SU-DHL-6 (cell line): ENCODE data around the gene INF2.

Source experiments
- H2AFZ ChIP-seq: fragments of 200-600 bp; sonication (generic); 2 replicates; pipeline ENCODE4 v1.6.1; 2014; ENCODE audit warnings: low read depth, mild to moderate bottlenecking, moderate library complexity, mixed read lengths, antibody characterized with exemption, low read length; ENCODE audit not compliant: severe bottlenecking
- H3F3A ChIP-seq: fragments of 200-600 bp; shearing (Covaris generic); 2 replicates; pipeline ENCODE4 v1.6.0; 2016; ENCODE audit warnings: antibody characterized with exemption, mild to moderate bottlenecking; ENCODE audit not compliant: insufficient read depth
- H3K27ac ChIP-seq: fragments of 200-600 bp; sonication (generic); 2 replicates; pipeline ENCODE4 v1.5.1; 2016; ENCODE audit warnings: low read depth, mild to moderate bottlenecking, low read length, moderate library complexity, mixed read lengths
- H3K27me3 ChIP-seq: fragments of 200-600 bp; sonication (generic), shearing (Covaris generic); 2 replicates; pipeline ENCODE4 v1.6.0; 2014; ENCODE audit warnings: mild to moderate bottlenecking, low read length
- H3K36me3 ChIP-seq: fragments of 200-600 bp; sonication (generic); 2 replicates; pipeline ENCODE4 v1.6.1; 2014; ENCODE audit warnings: mild to moderate bottlenecking, low read length, mixed read lengths
- H3K4me2 ChIP-seq: fragments of 300-600, 200-600 bp; shearing (Covaris generic), sonication (generic); 2 replicates; pipeline ENCODE4 v1.6.0; 2014; ENCODE audit warnings: low read length, low read depth, mild to moderate bottlenecking; ENCODE audit not compliant: poor library complexity, severe bottlenecking
- H3K4me3 ChIP-seq: fragments of 200-600 bp; sonication (generic); 2 replicates; pipeline ENCODE4 v1.5.1; 2014; ENCODE audit warnings: antibody characterized with exemption, low read length, mild to moderate bottlenecking, mixed read lengths; ENCODE audit not compliant: insufficient read depth, poor library complexity, severe bottlenecking
- H3K79me2 ChIP-seq: fragments of 200-600 bp; sonication (generic); 2 replicates; pipeline ENCODE4 v1.6.1; 2014; ENCODE audit warnings: mild to moderate bottlenecking, low read length, moderate library complexity; ENCODE audit not compliant: insufficient read depth
- H3K9ac ChIP-seq: fragments of 200-600 bp; sonication (generic); 2 replicates; pipeline ENCODE4 v1.7.0; 2014; ENCODE audit warnings: mild to moderate bottlenecking, low read length
- H3K9me2 ChIP-seq: fragments of 200-600 bp; sonication (generic); replicated peaks from 2 replicates; pipeline ENCODE4 v1.6.1; 2014; ENCODE audit warnings: low read length; ENCODE audit not compliant: insufficient read depth
- H3K9me3 ChIP-seq: fragments of 200-600 bp; sonication (generic); 2 replicates; pipeline ENCODE4 v1.6.1; 2014; ENCODE audit warnings: low read length, mixed read lengths; ENCODE audit not compliant: insufficient read depth
- H4K20me1 ChIP-seq: fragments of 200-600 bp; sonication (generic); 2 replicates; pipeline ENCODE4 v1.6.1; 2014; ENCODE audit warnings: low read depth, mild to moderate bottlenecking, antibody characterized with exemption, low read length, moderate library complexity, mixed read lengths
- EZH2phosphoT487 ChIP-seq: fragments of 200-600 bp; sonication (generic), shearing (Covaris generic); conservative IDR thresholded peaks from 2 replicates; pipeline ENCODE4 v1.6.1; 2018; ENCODE audit warnings: mild to moderate bottlenecking, antibody characterized with exemption, low read length, moderate library complexity, mixed read lengths
- TF ChIP-seq, protein P1 (sequence below): fragments of 200-600 bp; sonication (generic); IDR thresholded peaks from one replicate; pipeline ENCODE4 v1.5.1; 2017; ENCODE audit warnings: antibody characterized with exemption, mild to moderate bottlenecking, low read length, moderate library complexity; ENCODE audit not compliant: insufficient read depth, poor library complexity, severe bottlenecking

Gene INF2

DNA sequence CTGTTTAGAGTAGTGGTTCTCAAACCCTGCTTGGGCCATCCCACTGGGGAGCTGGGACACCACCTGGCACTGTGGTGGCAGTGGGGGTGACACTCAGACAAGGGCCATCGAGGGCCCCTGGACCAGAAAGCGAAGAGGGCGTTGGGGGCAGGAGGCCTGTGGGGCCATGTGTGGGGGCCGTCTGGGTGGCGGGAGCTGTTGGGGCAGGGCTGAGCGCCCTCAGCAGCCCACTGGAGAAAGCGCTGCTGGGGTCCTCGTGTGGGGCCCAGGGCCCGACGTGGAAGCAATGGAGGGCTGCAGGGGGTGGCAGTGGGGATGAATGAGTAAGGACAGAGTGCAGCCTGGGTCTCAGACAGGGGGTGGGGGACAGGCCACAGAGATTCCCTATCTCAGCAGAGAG, 28.7 kb downstream of the INF2 start:
- no peaks in the 10 kb centered on the region for H3K9me3 ChIP-seq
- H3K9ac ChIP-seq = no peak overlapping the region
- no peaks in the 10 kb centered on the region for H3F3A ChIP-seq
- H3K27me3 ChIP-seq = no peaks in the 10 kb centered on the region
- H4K20me1 ChIP-seq = no peaks in the 10 kb centered on the region
- peak overlapping the region; percentile 26; the same call in 1 of the 2 replicates for H3K27ac ChIP-seq
- no peaks in the 10 kb centered on the region for H3K36me3 ChIP-seq
- H3K79me2 ChIP-seq = no peaks in the 10 kb centered on the region
- H3K4me2 ChIP-seq = no peak overlapping the region
- no peaks in the 10 kb centered on the region for H3K9me2 ChIP-seq
- no peak overlapping the region for H2AFZ ChIP-seq
- TF ChIP-seq, protein P1, sequence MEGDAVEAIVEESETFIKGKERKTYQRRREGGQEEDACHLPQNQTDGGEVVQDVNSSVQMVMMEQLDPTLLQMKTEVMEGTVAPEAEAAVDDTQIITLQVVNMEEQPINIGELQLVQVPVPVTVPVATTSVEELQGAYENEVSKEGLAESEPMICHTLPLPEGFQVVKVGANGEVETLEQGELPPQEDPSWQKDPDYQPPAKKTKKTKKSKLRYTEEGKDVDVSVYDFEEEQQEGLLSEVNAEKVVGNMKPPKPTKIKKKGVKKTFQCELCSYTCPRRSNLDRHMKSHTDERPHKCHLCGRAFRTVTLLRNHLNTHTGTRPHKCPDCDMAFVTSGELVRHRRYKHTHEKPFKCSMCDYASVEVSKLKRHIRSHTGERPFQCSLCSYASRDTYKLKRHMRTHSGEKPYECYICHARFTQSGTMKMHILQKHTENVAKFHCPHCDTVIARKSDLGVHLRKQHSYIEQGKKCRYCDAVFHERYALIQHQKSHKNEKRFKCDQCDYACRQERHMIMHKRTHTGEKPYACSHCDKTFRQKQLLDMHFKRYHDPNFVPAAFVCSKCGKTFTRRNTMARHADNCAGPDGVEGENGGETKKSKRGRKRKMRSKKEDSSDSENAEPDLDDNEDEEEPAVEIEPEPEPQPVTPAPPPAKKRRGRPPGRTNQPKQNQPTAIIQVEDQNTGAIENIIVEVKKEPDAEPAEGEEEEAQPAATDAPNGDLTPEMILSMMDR = no peak
- no peak for TF ChIP-seq EZH2phosphoT487
- no peak overlapping the region for H3K4me3 ChIP-seq

DNA sequence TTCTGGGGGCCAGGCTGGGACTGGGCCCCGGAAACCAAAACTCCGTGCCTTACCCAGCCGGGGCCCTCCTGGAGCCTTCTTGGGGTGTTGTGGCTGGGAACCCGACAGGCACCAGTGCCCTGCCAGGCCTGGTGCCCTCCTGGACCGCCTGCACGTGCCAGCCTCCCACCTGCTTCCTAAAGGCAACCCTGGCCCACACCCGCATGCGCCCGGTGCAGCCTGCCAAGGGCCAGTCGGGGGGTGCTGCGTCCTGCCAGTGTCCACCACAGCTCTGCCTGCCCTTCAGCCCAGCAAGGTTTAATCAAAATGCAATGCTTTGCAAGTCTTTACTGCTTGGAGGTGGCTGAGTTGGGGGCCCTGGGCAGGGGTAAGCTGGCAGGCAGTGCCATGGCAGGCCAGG, 29.5 kb downstream of the INF2 start:
- Histone ChIP-seq H3F3A (no peaks in the 10 kb centered on the region), H3K4me2 (no peak overlapping the region), H3K9me3 (no peaks in the 10 kb centered on the region), H4K20me1 (no peaks in the 10 kb centered on the region), H3K27me3 (no peaks in the 10 kb centered on the region), H3K9ac (no peak overlapping the region), H3K4me3 (no peak overlapping the region), H3K79me2 (no peaks in the 10 kb centered on the region), H3K9me2 (no peaks in the 10 kb centered on the region), H3K27ac (no peak overlapping the region), H3K36me3 (no peaks in the 10 kb centered on the region), H2AFZ (no peak overlapping the region)
- TF ChIP-seq, protein P1 = no peak
- TF ChIP-seq EZH2phosphoT487 = no peak

GRCh38 chr14:104719343-104719742, 29.9 kb downstream of the INF2 start:
- no peaks in the 10 kb centered on the region for H3F3A ChIP-seq
- H2AFZ ChIP-seq = no peak overlapping the region
- no peaks in the 10 kb centered on the region for H3K9me3 ChIP-seq
- H3K9ac ChIP-seq = no peak overlapping the region
- no peaks in the 10 kb centered on the region for H3K27me3 ChIP-seq
- TF ChIP-seq, protein P1 = no peak
- TF ChIP-seq EZH2phosphoT487 = no peak
- H3K36me3 ChIP-seq = no peaks in the 10 kb centered on the region
- H3K4me2 ChIP-seq = no peak overlapping the region
- H3K9me2 ChIP-seq = no peaks in the 10 kb centered on the region
- no peaks in the 10 kb centered on the region for H3K79me2 ChIP-seq
- H3K4me3 ChIP-seq = no peak overlapping the region
- no peaks in the 10 kb centered on the region for H4K20me1 ChIP-seq
- no peak overlapping the region for H3K27ac ChIP-seq
